Kasumi-1 (cell line): ENCODE measurements around the gene F12.

Experiments
- DNase-seq, 2 experiments: peaks; one replicate each; lab custom pipeline; 2025; lab: John Stamatoyannopoulos, UW

F12 gene

GRCh38 chr5:177355162-177355867 lies 54.0 kb downstream of the F12 start:
- DNase-seq, result no peak

- DNase-seq, result no peak
Observed at GRCh38 chr5:177354711-177355110, 54.7 kb downstream of the F12 start.

GRCh38 chr5:177354256-177354655 lies 55.1 kb downstream of the F12 start:
- no peak for DNase-seq

GRCh38 chr5:177353093-177353492 lies 56.3 kb downstream of the F12 start:
- no peak for DNase-seq
